HepG2 (cell line): ENCODE data around the gene B4GALT7. TPM values are rescaled to one million over a fixed set of nuclear protein-coding genes. Genes with fewer than 3 reads are reported as not detected.

Experiments used
- ARNT2 ChIP-seq: sonication (generic); formaldehyde crosslinking; IDR thresholded peaks from 2 replicates; pipeline ENCODE4 v1.8.0; 2022; ENCODE audit warnings: mild to moderate bottlenecking, low read depth, missing genetic modification reagents, moderate library complexity
- ETV5 ChIP-seq: IDR thresholded peaks from 2 replicates; pipeline ENCODE4 v1.6.1; 2018; ENCODE audit warnings: missing biosample characterization, missing genetic modification reagents, inconsistent platforms, borderline replicate concordance
- FLYWCH1 ChIP-seq: sonication (generic); formaldehyde crosslinking; IDR thresholded peaks from 2 replicates; pipeline ENCODE4 v1.8.1; 2023; ENCODE audit warnings: mild to moderate bottlenecking, missing genetic modification reagents
- GABPA ChIP-seq, 2 experiments: IDR thresholded peaks; 2 replicates each; pipeline ENCODE4 v1.6.1; 2011 to 2016; ENCODE audit warnings: low read depth in 2 of 2, low read length in 1 of 2, missing biosample characterization in 1 of 2, missing genetic modification characterization in 1 of 2
- GMEB2 ChIP-seq: IDR thresholded peaks from 2 replicates; pipeline ENCODE4 v1.6.1; 2016; ENCODE audit warnings: missing biosample characterization, missing genetic modification reagents, low read depth
- HNF1B ChIP-seq: sonication (generic); formaldehyde crosslinking; IDR thresholded peaks from 2 replicates; pipeline ENCODE4 v1.5.1; 2020; ENCODE audit warnings: mild to moderate bottlenecking, moderate library complexity, missing genetic modification reagents
- KDM5A ChIP-seq: fragments of 200-600 bp; sonication (generic); IDR thresholded peaks from 2 replicates; pipeline ENCODE4 v1.7.0; 2018; ENCODE audit warnings: antibody characterized with exemption, mild to moderate bottlenecking, low read length, borderline replicate concordance
- MAFK ChIP-seq, 2 experiments: IDR thresholded peaks in 1 of 2; conservative IDR thresholded peaks in 1 of 2; 2 replicates each; pipeline ENCODE4 v1.6.1; 2011; ENCODE audit warnings: improper control_type of control experiment in 2 of 2, low read length in 2 of 2
- MED8 ChIP-seq: sonication (generic); formaldehyde crosslinking; IDR thresholded peaks from 2 replicates; pipeline ENCODE4 v1.8.1; 2023; ENCODE audit warnings: mild to moderate bottlenecking, missing genetic modification reagents; ENCODE audit not compliant: insufficient replicate concordance
- MXD1 ChIP-seq: sonication (generic); formaldehyde crosslinking; IDR thresholded peaks from 2 replicates; pipeline ENCODE4 v1.4.0; 2020; ENCODE audit warnings: mild to moderate bottlenecking, missing genetic modification reagents
- NBN ChIP-seq: fragments of 450-650 bp; conservative IDR thresholded peaks from 2 replicates; pipeline ENCODE4 v1.6.1; 2017
- POGK ChIP-seq: sonication (generic); formaldehyde crosslinking; conservative IDR thresholded peaks from 2 replicates; pipeline ENCODE4 v1.8.0; 2022; ENCODE audit warnings: mild to moderate bottlenecking, moderate library complexity, missing genetic modification reagents
- RAD51 ChIP-seq: fragments of 450-650 bp; IDR thresholded peaks from 2 replicates; pipeline ENCODE4 v1.6.1; 2016; ENCODE audit warnings: borderline replicate concordance
- YEATS4 ChIP-seq: sonication (generic); formaldehyde crosslinking; IDR thresholded peaks from 2 replicates; pipeline ENCODE4 v1.4.0; 2020; ENCODE audit warnings: missing genetic modification reagents, borderline replicate concordance
- YY1 ChIP-seq: IDR thresholded peaks from 2 replicates; pipeline ENCODE4 v1.6.1; 2011; ENCODE audit warnings: low read length, low read depth, moderate library complexity, mild to moderate bottlenecking; ENCODE audit not compliant: insufficient read depth, insufficient replicate concordance
- ZFX ChIP-seq: sonication (generic); formaldehyde crosslinking; IDR thresholded peaks from 2 replicates; pipeline ENCODE4 v1.4.0; 2020; ENCODE audit warnings: mild to moderate bottlenecking, low read depth, missing genetic modification reagents, moderate library complexity
- ZNF230 ChIP-seq: sonication (generic); formaldehyde crosslinking; IDR thresholded peaks from 2 replicates; pipeline ENCODE4 v1.4.0; 2020; ENCODE audit warnings: mild to moderate bottlenecking, missing genetic modification reagents
- ZNF232 ChIP-seq: sonication (generic); formaldehyde crosslinking; IDR thresholded peaks from 2 replicates; pipeline ENCODE4 v1.4.0; 2020; ENCODE audit warnings: missing genetic modification reagents, borderline replicate concordance
- ZNF235 ChIP-seq: sonication (generic); formaldehyde crosslinking; IDR thresholded peaks from 2 replicates; pipeline ENCODE4 v1.8.1; 2023; ENCODE audit warnings: mild to moderate bottlenecking, missing genetic modification reagents, borderline replicate concordance
- ZNF501 ChIP-seq: sonication (generic); formaldehyde crosslinking; IDR thresholded peaks from 2 replicates; pipeline ENCODE4 v1.5.1; 2020; ENCODE audit warnings: mild to moderate bottlenecking, moderate library complexity, missing genetic modification reagents
- ZNF563 ChIP-seq: sonication (generic); formaldehyde crosslinking; IDR thresholded peaks from 2 replicates; pipeline ENCODE4 v1.8.0; 2022; ENCODE audit warnings: mild to moderate bottlenecking, moderate library complexity, missing genetic modification reagents
- ZNF598 ChIP-seq: sonication (generic); formaldehyde crosslinking; IDR thresholded peaks from 2 replicates; pipeline ENCODE4 v1.5.1; 2020; ENCODE audit warnings: mild to moderate bottlenecking, missing genetic modification reagents, borderline replicate concordance
- ZNF709 ChIP-seq: sonication (generic); formaldehyde crosslinking; IDR thresholded peaks from 2 replicates; pipeline ENCODE4 v1.5.0; 2020; ENCODE audit warnings: mild to moderate bottlenecking, missing genetic modification reagents
- polyA plus RNA-seq, 8 experiments: library from polyadenylated mRNA; depleted of rRNA in 3 of 8; stranded (reverse) in 7 of 8; unstranded in 1 of 8; fragments of >200 nt; fragmentation: Illumina TruSeq in 4 of 8; extraction: Trizol in 4 of 8; gene quantifications; 2 replicates each; pipeline versions ENCODE4 v1.2.1 to v1.2.3, GENCODE V29; 2011 to 2016; ENCODE audit warnings: low read depth in 4 of 8, missing spikeins in 1 of 8, mixed read lengths in 1 of 8; ENCODE audit not compliant: insufficient read depth in 1 of 8
- total RNA-seq, 5 experiments: library from RNA; depleted of rRNA; stranded (reverse); fragments of >200 nt; fragmentation: Illumina TruSeq; extraction: Trizol; gene quantifications; 2 replicates each; pipeline ENCODE4 v1.2.3, GENCODE V29; 2016; ENCODE audit warnings: low read depth in 1 of 5

The B4GALT7 gene
- total and polyA plus RNA-seq, 2 of the 13 experiments (the other 11 are each of a cell fraction or from before 2014, with no cell fraction given): 16.4 to 20.5 TPM

GRCh38 chr5:177592010-177592834 lies 7.7 kb upstream of the B4GALT7 start, which contains the start of gene TMED9 (continued):
- TF ChIP-seq YEATS4 (CRISPR knock-in tag) (peak; percentile 95), MXD1 (CRISPR knock-in tag) (peak; percentile 64), ZFX (peak; percentile 76; the same call in 1 of the 2 replicates), RAD51 (no peak), ARNT2 (CRISPR knock-in tag) (peak; percentile 84), HNF1B (CRISPR knock-in tag) (no peak), GMEB2 (CRISPR knock-in tag) (peak; percentile 81), KDM5A (peak; percentile 74), ZNF501 (CRISPR knock-in tag) (peak; percentile 74), ZNF709 (CRISPR knock-in tag) (peak; percentile 75; the same call in 1 of the 2 replicates), ZNF563 (CRISPR knock-in tag) (peak; percentile 87), POGK (CRISPR knock-in tag) (peak; percentile 92), ETV5 (CRISPR knock-in tag) (peak; percentile 40; the same call in 1 of the 2 replicates), MAFK (conservative IDR thresholded peaks at IDR 0.05 in 1 of 2, IDR thresholded peaks at IDR 0.05 in 1 of 2; ENCODE audit: low read length in 2 of 2) (no peak), NBN (no peak), FLYWCH1 (no peak), ZNF232 (CRISPR knock-in tag) (peak; percentile 70; the same call in 1 of the 2 replicates), ZNF235 (peak; percentile 86; the same call in 1 of the 2 replicates), ZNF598 (CRISPR knock-in tag) (peak; percentile 71; the same call in 1 of the 2 replicates), YY1 (peak; percentile 97), MED8 (CRISPR knock-in tag) (peak; percentile 22), ZNF230 (CRISPR knock-in tag) (no peak), GABPA (IDR thresholded peaks at IDR 0.05; ENCODE audit: low read depth, low read length) (peak; percentile 36; the same call in 1 of the 2 replicates), GABPA (CRISPR knock-in tag; IDR thresholded peaks at IDR 0.05; ENCODE audit: low read depth) (peak; percentile 60; the same call in 1 of the 2 replicates)
